Type B pancreatic cell (in vitro differentiated cells): ENCODE measurements around the gene SMYD3. TPM values are rescaled to one million over a fixed set of nuclear protein-coding genes. Genes with fewer than 3 reads are reported as not detected.
A peak's percentile ranks its signal among the peaks of the same experiment; 100 is the strongest.

ENCODE experiments used
- DNase-seq: peaks from one replicate; pipeline ENCODE4 v3.0.0; 2021; ENCODE audit warnings: mixed read lengths; ENCODE audit not compliant: unreplicated experiment; ENCODE audit errors: extremely low spot score
- H3K27ac Mint-ChIP-seq: 2 replicates; pipeline ENCODE4 v1.8.0; 2021; ENCODE audit warnings: mild to moderate bottlenecking, mixed read lengths
- H3K27me3 Mint-ChIP-seq: 2 replicates; pipeline ENCODE4 v1.8.0; 2021; ENCODE audit warnings: mixed read lengths
- H3K36me3 Mint-ChIP-seq: 2 replicates; pipeline ENCODE4 v1.8.0; 2021; ENCODE audit warnings: mixed read lengths
- H3K4me1 Mint-ChIP-seq: one replicate; pipeline ENCODE4 v1.8.0; 2021; ENCODE audit warnings: mixed read lengths; ENCODE audit not compliant: unreplicated experiment
- H3K4me3 Mint-ChIP-seq: 2 replicates; pipeline ENCODE4 v1.8.0; 2021; ENCODE audit warnings: mild to moderate bottlenecking, mixed read lengths
- H3K9me3 Mint-ChIP-seq: 2 replicates; pipeline ENCODE4 v1.8.0; 2021; ENCODE audit warnings: mixed read lengths
- total RNA-seq: library from RNA; stranded (reverse); gene quantifications from 2 replicates; pipeline ENCODE4 v1.2.1, GENCODE V29; 2021; ENCODE audit warnings: low replicate concordance
- TF ChIP-seq, protein P1 (sequence below): fragments of 200-600 bp; sonication (generic); conservative IDR thresholded peaks from 2 replicates; pipeline ENCODE4 v1.5.0; 2021; ENCODE audit warnings: antibody characterized with exemption, mild to moderate bottlenecking

SMYD3 gene
- total RNA-seq, 1 donor from 2014 or later = 19.4 TPM

DNA sequence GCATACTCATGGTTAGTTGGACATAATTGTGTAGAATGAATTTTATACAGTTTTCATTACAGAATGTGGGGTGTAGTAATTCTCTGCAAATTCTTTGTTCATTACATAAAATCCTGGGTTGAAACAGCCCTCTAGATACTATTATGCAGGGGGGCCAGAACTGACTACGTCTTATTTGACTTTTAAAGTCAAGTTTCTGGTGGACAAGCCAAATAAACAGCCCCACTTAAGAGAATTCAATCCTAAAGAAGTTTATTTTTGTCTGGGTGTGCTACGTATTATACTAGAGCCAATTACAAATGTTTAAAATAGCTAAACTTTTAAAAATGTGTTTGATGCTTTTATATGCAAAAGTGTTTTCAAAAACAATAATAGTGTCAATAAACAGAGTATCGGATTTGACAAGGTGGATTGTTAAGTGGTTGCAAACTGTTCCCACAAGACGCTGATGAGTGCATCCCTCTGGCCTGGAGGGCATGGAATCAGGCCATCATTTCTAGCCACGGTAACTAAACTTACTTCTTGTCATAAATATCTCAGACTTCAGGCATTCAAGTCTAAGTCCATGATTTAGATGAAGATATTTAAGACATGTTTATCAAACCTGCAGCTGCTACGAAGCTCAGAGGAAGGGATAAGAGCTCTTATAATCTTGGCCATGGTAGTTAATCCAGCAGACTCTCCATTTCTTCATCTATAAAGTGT lies 706.0 kb downstream of the SMYD3 start:
- DNase-seq = no peak
- H3K27me3 Mint-ChIP-seq = no peaks in the 10 kb centered on the region
- TF ChIP-seq, protein P1, sequence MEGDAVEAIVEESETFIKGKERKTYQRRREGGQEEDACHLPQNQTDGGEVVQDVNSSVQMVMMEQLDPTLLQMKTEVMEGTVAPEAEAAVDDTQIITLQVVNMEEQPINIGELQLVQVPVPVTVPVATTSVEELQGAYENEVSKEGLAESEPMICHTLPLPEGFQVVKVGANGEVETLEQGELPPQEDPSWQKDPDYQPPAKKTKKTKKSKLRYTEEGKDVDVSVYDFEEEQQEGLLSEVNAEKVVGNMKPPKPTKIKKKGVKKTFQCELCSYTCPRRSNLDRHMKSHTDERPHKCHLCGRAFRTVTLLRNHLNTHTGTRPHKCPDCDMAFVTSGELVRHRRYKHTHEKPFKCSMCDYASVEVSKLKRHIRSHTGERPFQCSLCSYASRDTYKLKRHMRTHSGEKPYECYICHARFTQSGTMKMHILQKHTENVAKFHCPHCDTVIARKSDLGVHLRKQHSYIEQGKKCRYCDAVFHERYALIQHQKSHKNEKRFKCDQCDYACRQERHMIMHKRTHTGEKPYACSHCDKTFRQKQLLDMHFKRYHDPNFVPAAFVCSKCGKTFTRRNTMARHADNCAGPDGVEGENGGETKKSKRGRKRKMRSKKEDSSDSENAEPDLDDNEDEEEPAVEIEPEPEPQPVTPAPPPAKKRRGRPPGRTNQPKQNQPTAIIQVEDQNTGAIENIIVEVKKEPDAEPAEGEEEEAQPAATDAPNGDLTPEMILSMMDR = no peak
- H3K9me3 Mint-ChIP-seq = peaks cover 4% of the 10 kb centered on the region
- no peak overlapping the region for H3K4me3 Mint-ChIP-seq
- peaks cover 14% of the 10 kb centered on the region for H3K4me1 Mint-ChIP-seq
- H3K27ac Mint-ChIP-seq = no peak overlapping the region
- no peaks in the 10 kb centered on the region for H3K36me3 Mint-ChIP-seq

DNA sequence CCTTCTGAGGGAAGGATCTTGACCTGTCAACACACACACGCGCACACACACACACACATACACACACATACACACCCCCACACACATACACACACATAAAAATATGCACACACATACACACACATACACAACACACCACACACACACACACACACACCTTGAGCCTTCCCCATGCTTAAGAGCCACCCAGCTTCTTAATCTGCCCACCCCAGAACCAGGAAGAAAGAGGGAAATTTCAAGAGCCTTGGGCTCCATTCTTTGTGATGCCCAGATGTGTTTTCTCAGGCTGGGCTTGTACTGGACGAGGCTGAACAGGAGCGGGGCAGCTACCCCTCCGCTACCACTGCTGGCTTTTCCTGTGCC lies 708.7 kb downstream of the SMYD3 start:
- Mint-ChIP-seq H3K27me3 (no peaks in the 10 kb centered on the region), H3K4me3 (no peak overlapping the region)

DNA sequence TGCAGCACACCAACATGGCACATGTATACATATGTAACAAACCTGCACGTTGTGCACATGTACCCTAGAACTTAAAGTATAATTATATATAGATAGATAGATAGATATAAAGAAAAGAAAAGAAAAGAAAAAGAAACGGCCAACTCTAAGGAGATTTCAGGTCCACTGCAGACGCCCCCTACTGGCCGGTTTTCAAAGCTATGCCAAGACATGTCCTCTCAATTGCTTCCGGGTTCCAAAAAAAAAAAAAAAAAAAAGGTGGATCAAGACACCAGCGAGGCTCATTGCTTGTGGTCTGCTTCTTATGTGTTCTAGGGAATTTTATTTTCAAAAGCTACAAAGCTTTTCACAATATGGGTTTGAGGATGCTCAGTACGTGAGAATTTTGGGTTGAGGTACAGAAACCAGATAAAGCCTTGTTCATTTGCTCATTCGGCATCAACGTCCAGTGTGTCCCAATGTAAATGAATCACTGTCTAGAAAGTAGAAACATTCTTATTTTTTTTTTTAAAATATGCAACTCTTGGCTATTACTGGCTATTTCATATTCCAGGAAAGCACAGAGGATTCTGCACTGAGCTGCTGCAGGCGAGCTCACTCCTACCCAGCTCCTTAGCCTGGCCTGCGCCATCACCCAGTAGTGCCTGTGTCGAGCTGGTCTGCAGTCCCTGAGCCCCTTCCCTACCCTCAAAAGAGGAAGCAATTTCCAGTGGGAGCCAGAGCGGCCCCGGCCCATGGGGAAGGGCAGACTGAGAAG lies 709.3 kb downstream of the SMYD3 start:
- Mint-ChIP-seq H3K9me3 (no peaks in the 10 kb centered on the region), H3K36me3 (no peaks in the 10 kb centered on the region), H3K4me3 (no peak overlapping the region), H3K4me1 (peaks cover 14% of the 10 kb centered on the region), H3K27ac (no peak overlapping the region), H3K27me3 (no peaks in the 10 kb centered on the region)
- DNase-seq = no peak
- TF ChIP-seq, protein P1 = peak; percentile 70

More for the DNA sequence above, 708.7 kb downstream of the SMYD3 start:
- no peaks in the 10 kb centered on the region for H3K36me3 Mint-ChIP-seq
- H3K4me1 Mint-ChIP-seq = peaks cover 14% of the 10 kb centered on the region
- H3K9me3 Mint-ChIP-seq = peaks cover 4% of the 10 kb centered on the region
- DNase-seq = no peak
- H3K27ac Mint-ChIP-seq = no peak overlapping the region
- TF ChIP-seq, protein P1 = no peak

DNA sequence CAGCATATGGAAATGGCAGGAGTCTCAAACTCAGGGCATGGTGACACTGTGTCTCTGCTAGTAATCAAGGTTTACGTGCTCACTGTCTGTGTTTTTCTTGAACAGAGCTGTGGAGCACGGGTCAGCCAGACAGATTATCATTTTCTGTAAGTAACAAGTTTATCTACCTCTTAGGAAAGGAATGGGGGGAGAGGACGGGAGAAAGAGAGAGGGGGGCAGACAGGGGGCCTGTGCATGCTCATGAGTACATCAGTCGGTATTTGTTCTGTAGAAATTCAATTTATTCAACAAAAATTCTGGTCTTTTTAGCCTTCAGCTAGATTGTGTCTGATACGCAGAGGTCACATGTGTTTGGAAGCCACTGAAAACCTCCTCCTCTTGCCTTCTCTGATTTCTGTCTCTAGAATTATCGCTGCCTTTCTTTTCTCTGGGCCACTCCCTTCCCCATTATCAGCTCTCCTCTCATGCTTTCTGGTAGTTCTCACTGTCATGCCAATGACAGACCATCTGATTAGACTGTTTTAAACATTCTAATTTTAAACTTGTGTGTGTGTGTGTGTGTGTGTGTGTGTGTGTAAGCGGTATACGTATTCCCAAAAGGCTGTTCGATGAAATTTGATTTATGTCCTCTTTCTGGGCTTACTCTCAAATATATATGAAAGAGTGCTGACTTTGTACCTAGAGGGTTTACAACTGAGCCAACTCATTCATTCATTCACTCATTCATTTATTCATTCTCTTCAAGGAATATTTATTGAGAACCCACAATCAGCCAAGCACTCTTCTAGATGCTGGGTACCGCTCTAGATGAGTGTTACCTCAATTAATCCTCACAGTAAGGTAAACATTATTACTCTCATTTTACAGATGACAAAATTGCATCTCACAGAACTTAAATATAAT lies 715.4 kb downstream of the SMYD3 start:
- Mint-ChIP-seq H3K27ac (peak overlapping the region; percentile 14), H3K4me1 (peaks cover 21% of the 10 kb centered on the region), H3K27me3 (no peaks in the 10 kb centered on the region), H3K9me3 (peaks cover 4% of the 10 kb centered on the region), H3K4me3 (peak overlapping the region; percentile 14), H3K36me3 (no peaks in the 10 kb centered on the region)
- DNase-seq = no peak
- TF ChIP-seq, protein P1 = no peak

DNA sequence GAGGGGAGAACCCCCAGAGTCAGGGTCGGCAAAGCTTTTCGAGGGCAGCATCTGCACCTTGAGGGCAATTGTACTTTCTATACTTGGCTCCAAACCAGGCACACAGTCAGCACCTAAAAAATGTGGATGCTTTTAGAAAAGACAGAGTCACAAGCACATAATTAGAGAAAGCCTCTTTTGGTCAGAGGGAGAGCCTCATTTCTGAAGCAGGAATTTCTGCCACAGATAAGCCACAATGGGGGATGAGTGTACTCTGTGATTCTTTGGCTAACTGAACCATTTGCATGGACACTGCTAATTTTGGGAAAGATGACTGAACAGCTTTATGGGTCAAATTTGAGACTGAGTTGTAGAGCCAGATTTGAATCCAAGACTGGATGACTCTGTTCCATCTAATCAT lies 716.6 kb downstream of the SMYD3 start:
- Mint-ChIP-seq H3K4me3 (no peak overlapping the region), H3K9me3 (peaks cover 4% of the 10 kb centered on the region), H3K36me3 (no peaks in the 10 kb centered on the region), H3K27me3 (no peaks in the 10 kb centered on the region), H3K4me1 (peaks cover 17% of the 10 kb centered on the region), H3K27ac (no peak overlapping the region)
- no peak for DNase-seq
- TF ChIP-seq, protein P1 = no peak
